NCI-H1417 (cell line): ENCODE data around the gene PHC1.
"Not testable (repeated sequence)": the region's sequence is repeated elsewhere in the genome, so short reads cannot be mapped to it uniquely, and the experiment has no call there.

Experiments
- DNase-seq, 3 experiments: peaks; one replicate each; lab custom pipeline; 2025; lab: John Stamatoyannopoulos, UW

The PHC1 gene

DNA sequence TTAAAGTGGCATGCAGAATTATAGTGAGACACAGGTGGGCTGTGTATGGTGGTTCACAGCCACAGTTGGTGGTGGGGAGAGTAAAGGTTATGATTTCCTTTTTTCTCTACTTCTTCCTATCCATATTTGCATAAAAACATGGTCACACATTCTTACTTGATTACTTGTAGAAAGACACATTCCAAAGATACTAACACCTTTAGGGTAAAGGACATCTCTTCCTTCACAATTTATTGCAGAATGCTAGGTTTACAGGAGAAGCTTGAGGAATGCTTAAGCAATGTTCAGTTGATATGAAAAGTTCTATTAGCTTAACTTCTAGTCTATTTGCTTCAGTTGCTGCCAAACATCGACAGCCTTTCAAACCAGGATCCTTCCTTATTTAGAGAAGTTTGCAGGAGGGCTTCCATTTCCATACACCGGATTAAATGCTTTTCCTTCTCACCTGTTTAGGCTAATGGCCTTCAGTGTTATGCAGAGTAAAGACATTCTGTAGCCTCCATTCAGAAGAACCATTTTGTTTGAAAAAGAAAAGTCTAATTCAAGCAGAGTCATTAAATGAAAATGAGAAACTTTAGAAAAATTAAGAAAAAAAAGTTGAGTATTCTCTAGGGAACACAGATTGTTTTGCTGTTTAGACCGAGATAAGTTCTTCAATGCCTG is 2.6 kb upstream of the PHC1 start:
- DNase-seq: no peak

DNA sequence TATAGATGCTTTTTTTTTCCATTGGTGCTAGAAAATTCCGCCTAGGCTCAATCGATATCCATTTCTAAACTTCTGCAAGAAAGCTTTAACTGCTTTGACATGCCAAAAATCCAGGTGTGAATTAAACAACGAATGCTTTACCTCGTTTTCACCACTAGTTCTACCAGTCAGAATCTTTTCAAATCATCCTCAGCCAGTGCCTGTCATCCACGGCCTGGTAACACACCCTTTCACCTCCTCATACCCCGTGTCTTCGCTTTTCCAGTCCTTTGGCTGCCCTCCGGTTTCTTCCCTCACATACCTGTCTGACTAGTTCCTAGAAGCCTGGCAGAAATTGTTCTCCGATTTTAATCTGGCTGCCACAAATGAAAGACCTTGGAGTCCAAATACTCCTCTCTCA is 1.4 kb upstream of the PHC1 start:
- peak in 2 of 3 experiments; percentile 65 to 80 for DNase-seq

DNA sequence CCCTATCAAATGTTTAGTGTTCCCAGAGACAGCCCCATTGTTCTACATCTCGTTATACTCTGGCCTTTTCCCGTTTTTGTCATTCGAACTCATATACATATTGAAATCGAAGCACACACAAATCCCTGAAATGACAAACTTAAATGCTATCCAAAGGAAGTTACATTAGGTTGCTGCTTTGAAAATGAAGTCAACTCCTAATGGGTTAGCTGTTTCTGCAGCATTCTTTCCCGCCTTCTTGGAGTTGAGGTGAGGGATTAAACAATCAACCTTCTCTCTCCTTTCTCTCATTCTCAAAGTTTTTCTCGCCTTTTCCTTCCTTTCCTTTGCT is 642 bp upstream of the PHC1 start:
- peak in 1 of 3 experiments; percentile 89 for DNase-seq

DNA sequence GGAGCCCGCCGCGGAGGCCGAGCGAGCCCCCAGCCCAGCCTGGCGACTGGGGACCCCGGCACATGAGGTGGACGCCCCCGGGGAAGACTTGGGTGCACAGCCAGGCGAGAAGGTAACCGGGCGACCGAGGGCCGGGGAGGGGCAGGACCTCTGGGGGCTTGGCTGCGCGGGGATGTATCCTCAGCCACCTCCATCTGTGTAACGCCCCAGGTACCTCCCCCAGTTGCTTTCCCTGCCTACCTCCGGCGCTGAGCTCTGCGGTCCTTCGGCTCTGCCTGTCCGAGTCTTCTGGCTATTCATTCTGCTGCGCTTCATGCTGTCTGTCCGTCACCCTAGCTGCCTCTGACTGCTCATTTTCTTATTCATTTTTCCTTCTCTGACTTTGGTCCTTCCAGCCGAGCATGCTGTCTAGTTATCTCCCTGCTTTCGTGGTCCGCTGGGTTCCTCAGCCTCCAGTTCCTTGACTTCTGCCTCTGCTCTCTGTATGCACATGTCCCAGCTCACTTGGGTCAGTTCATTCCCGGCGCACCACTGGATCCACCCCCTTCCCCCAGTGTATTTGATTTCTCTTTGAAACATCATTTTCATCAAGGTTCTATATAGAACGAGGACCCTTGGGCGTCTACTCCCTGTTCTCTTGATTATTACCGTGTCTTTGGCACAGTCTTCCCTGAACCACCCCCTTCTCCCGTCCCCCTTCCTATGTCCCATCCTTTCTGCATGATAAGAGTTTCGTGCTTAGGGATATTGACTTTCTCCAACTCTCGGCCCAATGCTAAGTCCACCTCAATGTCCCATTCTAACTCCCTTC is 612 bp downstream of the PHC1 start:
- peak; percentile 25 to 88 (median 82) for DNase-seq

DNA sequence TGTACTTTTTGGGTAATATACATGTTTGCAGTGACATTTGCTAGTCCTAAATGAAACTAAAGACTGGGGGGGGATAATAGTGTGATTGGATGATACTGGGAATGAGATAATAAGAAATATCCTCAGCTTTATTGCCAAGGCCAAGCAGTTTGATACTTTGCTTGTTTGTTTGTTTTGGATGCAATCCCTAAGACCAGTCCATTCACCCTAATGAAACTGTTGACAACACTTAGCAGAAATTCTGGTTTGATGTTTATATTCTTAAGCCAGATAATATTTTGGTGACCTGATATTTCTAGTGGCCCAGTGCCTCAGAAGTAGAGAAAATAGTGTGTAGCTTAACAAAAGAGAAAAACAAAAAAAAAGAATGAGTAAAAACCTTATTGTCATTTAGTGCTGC is 1.8 kb downstream of the PHC1 start:
- DNase-seq: no peak

DNA sequence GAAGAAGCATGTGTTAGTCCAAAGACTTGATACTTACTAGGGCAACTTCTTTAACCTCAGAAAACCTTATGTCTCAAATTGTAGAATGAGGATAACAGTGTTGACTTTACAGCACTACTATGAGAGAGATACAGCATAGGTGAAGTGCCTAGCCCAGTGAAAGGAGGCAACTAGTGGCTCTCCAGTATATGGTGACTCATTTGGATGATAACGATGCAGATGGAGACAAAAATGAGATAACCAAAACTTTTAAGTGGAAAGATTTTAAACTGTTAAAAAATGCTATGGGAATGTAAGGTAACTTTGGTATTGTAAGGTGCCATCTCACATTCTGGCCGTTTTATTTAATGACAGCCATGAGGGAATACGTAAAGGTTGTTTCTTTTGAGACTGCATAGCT is 2.7 kb downstream of the PHC1 start:
- DNase-seq: no peak

DNA sequence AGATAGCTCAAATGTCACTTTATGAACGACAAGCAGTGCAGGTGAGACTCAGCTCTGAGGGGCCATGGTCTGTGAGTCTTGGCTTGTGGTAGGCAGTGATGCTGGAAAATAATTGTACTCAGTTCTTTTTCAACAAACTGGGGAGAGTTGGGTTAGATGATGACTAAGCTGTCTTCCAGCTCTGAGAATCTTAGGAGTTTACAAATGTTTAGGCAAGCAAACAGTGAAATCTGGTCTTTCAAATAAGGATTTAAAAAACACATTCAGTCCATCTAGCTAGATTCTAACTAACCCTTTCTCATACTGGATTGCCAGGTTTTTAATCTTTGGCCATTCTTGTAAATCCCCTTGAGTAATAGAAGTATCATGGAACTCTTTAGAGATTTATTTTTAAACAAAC is 3.4 kb downstream of the PHC1 start:
- DNase-seq: no peak

DNA sequence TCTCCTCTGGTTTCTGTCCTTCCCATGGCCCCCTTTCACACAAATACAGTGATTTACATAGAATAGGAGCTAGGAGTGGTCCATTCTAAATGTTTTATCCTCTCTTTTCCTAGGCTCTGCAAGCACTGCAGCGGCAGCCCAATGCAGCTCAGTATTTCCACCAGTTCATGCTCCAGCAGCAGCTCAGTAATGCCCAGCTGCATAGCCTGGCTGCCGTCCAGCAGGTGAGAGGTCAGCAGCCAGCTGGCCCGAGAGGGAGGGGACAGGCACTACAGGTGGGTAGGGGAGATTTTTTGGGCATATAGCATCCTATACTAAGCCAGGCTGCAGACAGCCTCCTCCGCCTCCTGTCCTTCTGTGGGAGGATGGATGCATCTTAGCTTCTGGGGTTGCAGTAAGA is 5.3 kb downstream of the PHC1 start:
- DNase-seq: not testable (repeated sequence)

DNA sequence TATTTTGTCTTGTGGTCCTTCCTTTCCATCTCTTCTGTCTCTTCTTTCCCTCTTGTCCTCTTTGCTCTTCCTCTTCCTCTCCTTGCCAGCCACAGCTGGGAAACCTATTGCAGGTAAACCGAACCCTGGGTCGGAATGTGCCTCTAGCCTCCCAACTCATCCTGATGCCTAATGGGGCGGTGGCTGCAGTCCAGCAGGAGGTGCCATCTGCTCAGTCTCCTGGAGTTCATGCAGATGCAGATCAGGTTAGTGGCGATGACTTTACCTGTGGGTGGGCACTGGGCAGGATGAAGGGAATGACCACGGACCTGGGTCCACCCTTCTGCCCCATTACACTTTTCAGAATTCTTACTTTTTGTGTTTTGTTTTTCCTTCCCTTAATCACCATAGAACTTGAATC is 8.2 kb downstream of the PHC1 start:
- no peak for DNase-seq

DNA sequence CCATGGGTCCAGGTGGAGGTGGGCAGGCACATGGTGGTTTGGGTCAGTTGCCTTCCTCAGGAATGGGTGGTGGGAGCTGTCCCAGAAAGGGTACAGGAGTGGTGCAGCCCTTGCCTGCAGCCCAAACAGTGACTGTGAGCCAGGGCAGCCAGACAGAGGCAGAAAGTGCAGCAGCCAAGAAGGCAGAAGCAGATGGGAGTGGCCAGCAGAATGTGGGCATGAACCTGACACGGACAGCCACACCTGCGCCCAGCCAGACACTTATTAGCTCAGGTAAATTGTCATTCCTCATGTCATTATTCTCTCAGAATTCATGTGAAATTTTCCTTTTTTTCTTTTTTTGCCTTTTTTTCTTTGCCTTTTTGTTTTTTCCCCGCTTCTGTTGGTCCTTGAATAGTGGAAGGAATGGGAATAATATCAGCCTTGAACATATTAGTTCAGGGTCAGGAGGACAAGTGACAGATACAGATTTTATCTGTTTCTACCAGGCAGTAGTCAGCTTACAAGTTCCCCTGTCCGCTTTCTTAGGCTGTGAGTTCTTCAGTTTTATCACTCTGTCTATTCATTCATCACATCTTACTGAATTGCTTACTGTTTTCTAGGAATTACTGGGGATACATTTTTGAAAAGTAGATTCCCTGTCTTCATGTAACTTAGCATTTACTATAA is 16.5 kb downstream of the PHC1 start:
- not testable (repeated sequence) for DNase-seq

DNA sequence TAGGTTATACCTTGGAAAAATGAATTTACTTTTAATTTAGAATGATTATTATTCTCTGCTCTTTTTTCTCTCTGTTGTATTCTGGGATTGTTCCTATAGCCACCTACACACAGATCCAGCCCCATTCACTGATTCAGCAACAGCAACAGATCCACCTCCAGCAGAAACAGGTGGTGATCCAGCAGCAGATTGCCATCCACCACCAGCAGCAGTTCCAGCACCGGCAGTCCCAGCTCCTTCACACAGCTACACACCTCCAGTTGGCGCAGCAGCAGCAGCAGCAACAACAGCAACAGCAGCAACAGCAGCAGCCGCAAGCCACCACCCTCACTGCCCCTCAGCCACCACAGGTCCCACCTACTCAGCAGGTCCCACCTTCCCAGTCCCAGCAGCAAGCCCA is 18.2 kb downstream of the PHC1 start:
- DNase-seq: not testable (repeated sequence)

DNA sequence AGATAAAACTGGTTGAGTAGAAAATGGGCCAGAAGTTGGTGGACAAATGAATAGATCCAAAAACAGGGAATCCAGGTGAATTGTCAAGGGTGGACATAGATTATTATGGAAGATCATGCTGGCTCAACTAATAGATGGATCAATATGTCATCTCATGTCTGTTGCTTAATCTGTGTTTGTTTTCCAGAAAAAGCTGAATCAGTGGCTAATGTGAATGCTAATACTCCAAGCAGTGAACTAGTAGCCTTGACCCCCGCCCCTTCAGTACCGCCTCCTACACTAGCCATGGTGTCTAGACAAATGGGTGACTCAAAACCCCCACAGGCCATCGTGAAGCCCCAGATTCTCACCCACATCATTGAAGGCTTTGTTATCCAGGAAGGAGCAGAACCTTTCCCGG is 19.8 kb downstream of the PHC1 start:
- not testable (repeated sequence) for DNase-seq

DNA sequence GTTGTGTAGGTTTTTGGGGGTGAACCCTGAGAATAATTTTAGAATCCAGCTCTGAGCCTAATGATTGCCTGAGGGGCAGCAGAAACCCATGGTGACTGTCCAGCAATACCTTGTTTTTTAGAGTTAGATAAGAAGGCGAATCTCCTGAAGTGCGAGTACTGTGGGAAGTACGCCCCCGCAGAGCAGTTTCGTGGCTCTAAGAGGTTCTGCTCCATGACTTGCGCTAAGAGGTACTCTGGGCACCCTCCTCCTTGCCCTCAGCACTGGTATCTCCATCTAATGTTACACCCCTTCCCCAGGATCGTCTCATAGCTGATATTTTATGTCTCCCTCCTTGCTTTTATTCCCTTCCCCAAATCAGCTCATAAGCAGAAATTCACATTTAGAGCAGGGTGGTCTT is 22.4 kb downstream of the PHC1 start:
- no peak for DNase-seq

DNA sequence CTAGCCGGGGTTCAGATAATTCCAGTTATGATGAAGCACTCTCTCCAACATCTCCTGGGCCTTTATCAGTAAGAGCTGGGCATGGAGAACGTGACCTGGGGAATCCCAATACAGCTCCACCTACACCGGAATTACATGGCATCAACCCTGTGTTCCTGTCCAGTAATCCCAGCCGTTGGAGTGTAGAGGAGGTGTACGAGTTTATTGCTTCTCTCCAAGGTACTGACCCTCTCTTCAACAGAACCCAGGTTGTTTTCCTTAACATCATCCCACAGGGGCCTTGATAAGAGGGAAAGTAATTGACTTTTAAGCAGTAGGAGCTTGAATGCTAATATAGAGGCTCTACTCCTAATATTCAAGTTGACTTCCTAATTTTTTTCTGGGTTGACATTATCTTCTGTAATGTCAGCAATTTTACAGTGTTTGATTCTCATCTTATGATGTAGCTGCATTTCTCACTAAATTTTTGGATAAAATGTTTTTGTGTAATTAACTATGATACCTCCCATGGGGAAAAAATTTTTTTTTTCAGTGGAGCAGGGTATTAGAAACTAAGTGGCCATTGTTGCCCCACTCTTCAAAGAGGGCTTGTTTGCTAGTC is 23.6 kb downstream of the PHC1 start:
- DNase-seq: not testable (repeated sequence)

DNA sequence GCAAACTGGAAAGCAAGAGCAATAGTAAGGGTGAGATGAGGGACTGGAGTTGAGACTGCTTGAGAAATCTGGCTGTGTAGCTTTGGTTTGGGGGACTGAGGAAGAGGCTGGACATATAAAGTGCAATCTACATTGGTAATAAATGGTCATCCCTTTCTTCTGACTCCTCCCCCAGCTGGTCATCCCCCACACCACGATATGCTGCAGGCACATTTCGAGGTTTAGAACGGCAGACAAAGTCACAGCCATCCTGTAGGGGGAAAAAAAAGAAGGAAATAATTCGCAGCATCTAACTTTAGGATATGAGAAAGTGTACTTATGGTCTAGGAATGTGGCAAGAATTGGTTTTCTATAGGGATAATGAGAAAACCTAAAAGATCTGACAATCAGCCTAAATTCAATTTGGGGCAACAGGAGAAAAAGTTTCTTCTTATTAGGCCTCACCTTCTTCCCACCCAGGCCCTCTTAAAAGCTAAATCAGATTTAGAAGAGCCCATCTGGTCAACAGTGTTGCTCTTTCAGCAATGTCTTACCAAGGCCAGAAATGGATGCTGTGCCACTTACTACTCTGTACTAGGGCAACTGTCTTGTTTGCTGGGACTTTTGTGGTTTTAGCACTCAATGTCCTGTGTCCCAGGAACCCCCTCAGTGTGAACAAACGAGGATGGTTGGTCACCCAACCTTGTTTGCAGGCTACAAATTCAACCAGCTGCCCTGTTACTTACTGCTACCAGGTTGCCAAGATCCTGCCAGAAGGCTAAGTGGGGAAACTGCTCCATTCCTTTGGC is 27.6 kb downstream of the PHC1 start:
- no peak for DNase-seq

DNA sequence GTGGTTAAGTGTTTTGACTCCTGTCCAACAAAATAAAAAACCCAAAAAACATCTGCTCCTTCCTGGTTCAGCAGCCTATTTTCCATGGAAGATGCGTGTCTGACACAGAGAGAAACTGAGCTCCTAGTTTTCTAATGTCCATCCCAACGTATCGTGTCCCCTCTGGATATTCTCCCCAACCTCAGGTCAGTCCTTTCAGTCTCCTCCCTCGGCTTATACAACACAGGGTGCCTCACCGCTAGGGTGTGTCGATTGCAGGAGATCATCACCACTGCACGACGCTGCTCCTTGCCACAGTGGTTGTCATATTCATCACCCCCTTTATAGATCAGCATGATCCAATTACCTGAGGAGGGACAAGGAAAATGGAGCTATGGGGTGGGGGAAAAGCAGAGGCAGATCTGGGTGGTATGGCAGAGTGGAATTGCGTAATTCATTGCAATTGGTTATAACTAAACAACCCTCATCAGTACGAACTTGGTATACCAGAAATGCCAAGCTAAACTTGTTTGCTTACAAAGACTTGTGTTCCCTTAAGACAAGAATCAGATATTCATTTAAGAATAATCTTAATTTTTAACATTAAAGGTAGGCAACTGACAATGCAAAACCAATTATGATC is 29.4 kb downstream of the PHC1 start:
- no peak for DNase-seq

DNA sequence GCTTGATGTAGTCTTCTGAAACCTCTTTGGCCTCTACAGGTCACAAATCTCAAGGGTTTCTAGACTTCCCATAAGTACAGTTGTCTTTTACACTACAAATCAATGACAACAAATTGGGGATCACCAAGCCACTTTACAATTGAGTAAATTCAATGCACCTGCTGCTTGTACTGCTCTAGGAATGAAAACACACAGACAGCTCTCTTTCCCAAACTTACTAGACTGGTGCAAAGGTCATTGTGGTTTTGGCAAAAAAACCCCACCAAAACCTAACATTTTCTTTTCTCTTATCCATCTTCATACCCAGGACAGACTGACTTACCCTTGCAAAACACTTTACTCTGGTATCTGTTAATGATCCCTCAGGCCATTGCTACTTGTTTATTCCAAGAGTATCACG is 32.4 kb downstream of the PHC1 start:
- no peak for DNase-seq

DNA sequence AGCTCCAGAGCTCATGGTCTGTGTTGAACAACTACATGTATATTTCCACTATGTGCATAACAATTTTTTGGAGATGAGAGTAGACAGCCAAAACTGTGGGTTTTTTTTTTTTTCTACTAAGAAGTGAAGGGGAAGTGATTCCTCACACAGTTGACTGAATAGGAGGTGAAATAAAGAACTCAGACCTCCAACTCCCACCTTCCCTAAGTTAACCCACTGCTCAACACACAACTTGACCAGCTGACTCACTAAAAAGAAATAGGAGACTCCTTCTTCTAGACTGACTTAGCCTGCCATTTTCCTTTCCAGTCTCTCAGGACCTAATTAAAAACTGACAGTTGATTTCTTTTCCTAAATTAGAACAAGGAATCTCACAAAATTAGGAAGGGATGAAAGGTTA is 33.4 kb downstream of the PHC1 start:
- no peak for DNase-seq

DNA sequence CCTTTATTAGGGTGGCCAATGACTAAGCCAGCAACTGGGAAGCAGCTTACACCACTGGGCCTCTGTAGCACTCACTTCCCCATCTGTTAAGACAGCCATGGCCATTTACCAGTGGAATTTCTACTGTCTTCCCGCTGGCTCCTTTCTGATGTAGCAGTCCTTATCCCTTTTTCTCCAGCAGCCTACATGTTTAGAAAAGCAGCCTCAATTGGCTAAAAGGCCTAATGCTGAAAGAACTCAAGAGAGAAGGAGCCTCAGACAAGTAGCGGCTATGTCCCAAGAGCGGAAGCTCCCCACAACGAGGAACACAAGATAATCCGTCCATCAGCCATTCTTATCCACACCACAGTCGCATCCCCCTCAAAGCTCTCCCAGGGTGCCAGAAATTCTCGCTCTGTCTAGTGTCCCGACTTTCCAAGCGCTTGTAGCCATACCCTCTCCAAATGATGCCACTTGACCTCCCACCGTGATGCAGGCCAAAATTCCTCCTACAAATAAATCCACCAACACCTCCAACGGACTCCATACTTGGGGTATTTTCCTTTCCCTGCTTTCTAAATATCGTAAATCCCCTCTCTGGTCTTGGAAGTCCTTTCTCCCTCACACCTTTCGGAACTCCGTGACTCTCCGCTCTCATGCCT is 34.5 kb downstream of the PHC1 start:
- no peak for DNase-seq

DNA sequence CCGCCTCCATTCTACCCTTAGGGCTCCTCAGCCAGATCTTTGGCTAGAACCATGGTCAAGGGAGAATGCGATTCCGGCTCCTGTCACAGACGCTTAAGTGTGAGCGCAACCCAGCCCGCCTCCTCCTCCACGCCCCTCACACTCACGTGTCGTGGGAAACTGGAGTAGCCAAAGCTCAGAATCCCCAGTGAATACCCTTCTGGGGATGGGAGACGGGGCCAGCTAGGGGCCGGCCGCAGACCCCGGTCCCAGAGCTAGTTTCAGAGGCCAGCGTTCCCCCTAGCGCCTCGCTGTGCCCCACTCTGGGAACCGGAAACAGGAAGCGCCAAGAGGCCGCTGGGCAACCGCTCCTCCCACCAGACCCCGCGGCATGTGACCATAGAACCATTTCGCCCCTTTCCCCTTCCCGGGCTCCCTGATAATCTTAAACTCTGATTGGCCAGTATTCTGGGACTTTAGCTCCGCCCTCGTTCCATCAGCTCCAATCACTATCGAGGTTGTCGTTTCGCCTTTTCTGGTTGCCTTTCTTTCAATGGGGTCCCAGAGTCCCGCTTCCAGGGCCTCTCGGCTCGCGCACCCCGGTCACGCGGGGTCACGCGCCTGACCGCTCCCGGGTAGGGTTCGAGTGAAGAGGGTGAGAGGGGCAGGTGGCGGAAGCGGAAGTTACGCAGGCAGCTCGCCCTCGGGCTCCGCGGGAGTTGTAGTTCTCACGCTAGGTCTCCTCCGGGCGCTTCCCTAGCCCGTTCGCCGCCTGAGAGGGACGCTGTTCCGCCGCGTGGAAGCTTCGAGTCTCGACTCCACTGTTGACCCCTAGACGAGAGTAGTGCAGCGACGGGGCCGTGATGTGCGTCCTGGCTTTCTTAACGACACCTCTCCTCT is 35.3 kb downstream of the PHC1 start, which contains the start of gene M6PR:
TSS of gene M6PR (minus strand) at position 304 of the 879 bp plus-strand sequence. CDS start 3,241 bp downstream, outside the sequence.
- peak; percentile 92 to 100 (median 100) for DNase-seq
